Left forelimb (tissue), 1 donor: ENCODE data around the gene TNNC2.
"Not testable (repeated sequence)": the region's sequence is repeated elsewhere in the genome, so short reads cannot be mapped to it uniquely, and the experiment has no call there.

ENCODE experiments used
- DNase-seq: peaks from one replicate; pipeline ENCODE4 v3.0.0-alpha.2; 2018; ENCODE audit warnings: low spot score

TNNC2 gene

GRCh38 chr20:45827030-45827652, at the start of gene TNNC2:
TNNC2 (minus strand) TSS chr20:45827312; CDS start chr20:45827248, 64 bp downstream.
- no peak for DNase-seq

GRCh38 chr20:45874576-45874975, 47.5 kb upstream of the TNNC2 start:
- no peak for DNase-seq

GRCh38 chr20:45874104-45874481, 47.0 kb upstream of the TNNC2 start:
- DNase-seq: not testable (repeated sequence)

GRCh38 chr20:45873409-45874103, 46.4 kb upstream of the TNNC2 start:
- DNase-seq: no peak

GRCh38 chr20:45872626-45873025, 45.5 kb upstream of the TNNC2 start:
- DNase-seq: no peak

- DNase-seq: no peak
These were observed 40.7 kb upstream of the TNNC2 start for GRCh38 chr20:45867819-45868176.

GRCh38 chr20:45867136-45867818, 40.2 kb upstream of the TNNC2 start:
- no peak for DNase-seq

- DNase-seq: no peak
These were observed 39.3 kb upstream of the TNNC2 start for GRCh38 chr20:45866454-45866853.

- no peak for DNase-seq
These were observed 36.7 kb upstream of the TNNC2 start for GRCh38 chr20:45863543-45864470.

- DNase-seq: no peak
These were observed 34.3 kb upstream of the TNNC2 start for GRCh38 chr20:45861221-45862075.

GRCh38 chr20:45860560-45861220, 33.6 kb upstream of the TNNC2 start:
- DNase-seq: no peak

GRCh38 chr20:45859916-45860315, 32.8 kb upstream of the TNNC2 start:
- DNase-seq: no peak

GRCh38 chr20:45857882-45858216, 30.7 kb upstream of the TNNC2 start:
- no peak for DNase-seq

- peak; percentile 93 for DNase-seq
These were observed 30.2 kb upstream of the TNNC2 start, which contains the start of the genes ACOT8 and ZSWIM3 for GRCh38 chr20:45857114-45857881. ACOT8 (minus strand) TSS chr20:45857392; CDS start chr20:45857315, 77 bp downstream. ZSWIM3 (plus strand) TSS chr20:45857614; CDS start chr20:45857826, 212 bp downstream.

- DNase-seq: no peak
These were observed 26.4 kb upstream of the TNNC2 start for GRCh38 chr20:45853484-45853883.

- DNase-seq: no peak
These were observed 25.2 kb upstream of the TNNC2 start for GRCh38 chr20:45852326-45852725.

- no peak for DNase-seq
These were observed 24.4 kb upstream of the TNNC2 start for GRCh38 chr20:45851501-45851900.

GRCh38 chr20:45850926-45851325, 23.8 kb upstream of the TNNC2 start:
- DNase-seq: no peak

- DNase-seq: no peak
These were observed 23.1 kb upstream of the TNNC2 start for GRCh38 chr20:45850238-45850637.
